Activated T-cell treated with anti-CD3 and anti-CD28 coated beads, Interleukin-2, amount 50 U/mL, for 48 hours (primary cell): ENCODE data around the gene U2SURP.
"Not testable (repeated sequence)": the region's sequence is repeated elsewhere in the genome, so short reads cannot be mapped to it uniquely, and the experiment has no call there.

Experiments used
- DNase-seq, 2 experiments: peaks; one replicate each; pipeline ENCODE4 v3.0.0-alpha.2; 2020

The U2SURP gene

DNA sequence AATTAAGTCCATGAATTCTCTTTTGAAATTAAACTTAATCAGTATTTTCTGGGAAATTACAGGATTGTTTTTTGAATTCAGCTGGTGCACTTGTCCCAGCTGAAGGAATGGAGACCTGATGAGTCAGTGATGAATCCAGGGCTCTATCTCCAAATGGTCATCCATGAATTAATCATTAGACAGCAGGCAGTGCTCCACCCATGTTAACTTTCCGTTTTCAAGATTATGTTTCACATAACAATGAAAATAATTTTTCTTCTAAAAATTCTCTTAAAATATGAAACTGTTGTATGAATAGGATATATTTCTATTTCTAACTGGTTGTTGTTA lies 24.0 kb upstream of the U2SURP start:
- no peak for DNase-seq

DNA sequence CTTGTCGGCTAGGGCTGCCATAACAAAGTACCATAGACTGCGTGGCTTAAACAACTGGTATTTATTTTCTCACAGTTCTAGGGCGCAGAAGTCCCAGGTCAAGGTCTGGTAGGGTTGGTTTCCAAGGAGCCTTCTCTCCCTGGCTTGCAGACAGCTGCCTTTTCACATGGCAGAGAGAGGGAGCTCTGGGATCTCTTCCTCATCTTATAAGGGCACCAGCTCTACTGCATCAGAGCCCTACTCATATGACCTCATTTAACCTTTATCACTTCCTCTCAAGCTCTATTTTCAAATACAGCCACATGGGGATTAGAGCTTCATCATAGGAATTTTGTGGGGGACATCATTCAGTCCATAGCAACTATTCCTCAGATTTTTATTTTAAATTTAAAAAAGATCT lies 20.3 kb upstream of the U2SURP start:
- no peak for DNase-seq

- no peak for DNase-seq
These were observed 19.2 kb upstream of the U2SURP start for GRCh38 chr3:142982038-142982773.

DNA sequence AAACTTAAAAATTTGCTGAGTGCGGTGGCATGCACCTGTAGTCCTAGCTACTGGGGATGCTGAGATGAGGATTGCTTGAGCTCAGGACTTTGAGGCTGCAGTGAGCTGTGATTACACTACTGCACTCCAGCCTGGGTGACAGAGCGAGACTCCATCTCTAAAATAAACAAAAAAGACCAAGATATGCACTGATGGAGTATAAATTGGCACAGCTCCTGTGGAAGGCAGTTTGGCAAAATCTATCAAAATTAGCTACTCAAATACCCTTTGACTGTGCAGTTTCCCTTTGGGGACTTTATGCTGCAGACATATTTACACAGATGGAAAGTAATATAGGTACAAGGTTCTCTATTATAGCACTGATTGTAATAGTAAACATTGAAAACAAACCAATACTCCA lies 18.1 kb upstream of the U2SURP start:
- DNase-seq: no peak

DNA sequence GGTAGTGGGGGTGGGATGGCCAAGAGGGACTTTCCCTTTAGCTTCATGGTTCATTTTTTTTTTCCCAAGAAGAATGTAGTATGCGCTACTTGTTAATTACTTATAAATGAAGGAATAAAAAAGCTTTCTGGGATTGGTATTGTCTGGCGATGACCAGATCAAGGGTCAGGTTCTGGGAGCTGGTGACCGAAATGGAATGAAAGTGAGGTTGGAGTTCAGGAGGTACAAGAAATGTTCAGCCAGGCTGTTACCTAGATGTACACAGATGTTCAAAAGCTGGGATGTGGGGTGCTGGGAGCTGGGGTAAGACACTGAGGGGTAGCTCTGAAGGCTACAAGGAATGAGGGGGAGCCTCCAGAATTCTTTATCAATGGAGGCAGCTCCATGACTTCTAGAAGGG lies 17.1 kb upstream of the U2SURP start:
- no peak for DNase-seq

GRCh38 chr3:142987080-142987700 lies 14.2 kb upstream of the U2SURP start:
- no peak for DNase-seq

GRCh38 chr3:142987707-142988106 lies 13.7 kb upstream of the U2SURP start:
- no peak for DNase-seq

DNA sequence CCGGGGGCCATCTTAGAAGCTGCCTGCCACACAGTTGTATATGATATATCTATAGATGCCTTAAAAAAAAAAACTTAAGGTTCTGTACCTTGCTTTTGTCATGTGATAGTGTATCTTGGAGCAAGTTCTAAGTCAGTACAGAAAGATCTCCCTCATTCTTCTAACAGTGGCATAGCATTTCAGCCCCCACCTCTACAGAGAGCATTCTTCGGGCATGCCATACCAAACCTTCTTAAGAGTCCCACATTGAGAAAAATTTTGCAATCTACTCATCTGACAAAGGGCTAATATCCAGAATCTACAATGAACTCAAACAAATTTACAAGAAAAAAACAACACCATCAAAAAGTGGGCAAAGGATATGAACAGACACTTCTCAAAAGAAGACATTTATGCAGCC lies 13.1 kb upstream of the U2SURP start:
- not testable (repeated sequence) for DNase-seq

- not testable (repeated sequence) for DNase-seq
These were observed 12.5 kb upstream of the U2SURP start for GRCh38 chr3:142988826-142989225.

- no peak for DNase-seq
These were observed 10.6 kb upstream of the U2SURP start for GRCh38 chr3:142990721-142991120.

DNA sequence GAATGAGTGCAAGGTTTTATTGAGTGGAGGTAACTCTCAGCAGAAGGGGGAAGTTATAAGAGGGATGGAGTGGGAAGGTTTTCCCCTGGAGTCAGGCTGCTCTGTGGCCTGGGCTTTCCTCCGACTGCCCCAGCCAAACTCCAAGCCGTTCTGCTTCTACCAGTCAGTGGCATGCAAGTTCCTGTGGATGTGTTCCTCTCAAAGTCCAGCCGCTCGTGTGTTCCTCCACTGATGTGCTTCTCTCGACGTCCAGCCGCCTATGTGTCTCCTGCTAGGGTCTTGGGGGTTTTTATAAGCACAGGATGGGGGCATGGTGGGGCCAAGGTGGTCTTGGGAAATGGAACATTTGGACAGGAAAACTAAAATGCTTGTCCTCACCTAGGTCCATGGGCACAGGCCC lies 9.0 kb upstream of the U2SURP start:
- no peak for DNase-seq

DNA sequence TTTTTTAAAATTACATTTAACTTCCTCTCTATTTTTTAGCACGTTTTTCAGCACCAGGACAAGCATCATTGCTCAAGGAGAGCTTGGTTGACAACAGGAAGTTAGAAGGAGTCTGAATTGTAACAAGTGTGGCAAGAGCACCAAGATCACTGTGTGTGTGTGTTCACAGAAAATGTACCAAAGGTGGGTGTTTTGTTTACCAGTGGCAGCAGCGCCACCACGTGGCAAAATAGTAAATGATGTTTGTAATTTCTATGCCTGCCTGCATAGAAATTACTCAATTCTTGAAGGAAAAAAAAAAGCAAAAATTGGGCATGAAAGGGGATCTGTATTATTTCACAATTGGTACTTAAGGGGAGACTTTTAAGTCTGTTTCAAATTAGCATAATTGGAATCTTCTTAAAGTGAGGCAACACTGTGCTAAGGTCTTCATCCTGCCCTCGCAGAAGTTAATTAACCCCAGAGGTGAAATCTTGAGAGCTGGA lies 7.4 kb upstream of the U2SURP start:
- peak; percentile 71 to 72 for DNase-seq

- DNase-seq: no peak
These were observed 4.0 kb upstream of the U2SURP start for GRCh38 chr3:142997330-142997729.

GRCh38 chr3:142998439-142998838 lies 2.9 kb upstream of the U2SURP start:
- DNase-seq: no peak

GRCh38 chr3:142999881-143000280 lies 1.5 kb upstream of the U2SURP start:
- DNase-seq: no peak

DNA sequence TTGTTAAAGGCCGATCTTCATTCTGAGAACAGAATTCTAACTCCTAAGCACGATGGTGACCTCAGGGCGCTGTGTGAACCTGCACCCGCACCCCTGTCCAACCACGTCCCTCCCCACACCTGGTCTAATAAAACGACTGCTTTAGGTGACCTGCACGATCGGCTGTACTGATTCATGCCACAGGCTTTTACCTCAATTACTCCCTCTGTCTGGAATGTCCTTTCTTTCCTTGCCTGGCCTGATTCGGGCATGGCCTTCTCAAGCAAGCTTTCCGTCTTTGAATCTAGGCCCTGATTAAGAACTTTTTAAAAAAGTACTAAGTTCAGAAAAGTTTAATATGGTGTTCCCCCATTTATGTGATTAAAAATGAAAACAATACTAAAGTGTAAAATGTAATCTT lies 842 bp upstream of the U2SURP start:
- no peak for DNase-seq

DNA sequence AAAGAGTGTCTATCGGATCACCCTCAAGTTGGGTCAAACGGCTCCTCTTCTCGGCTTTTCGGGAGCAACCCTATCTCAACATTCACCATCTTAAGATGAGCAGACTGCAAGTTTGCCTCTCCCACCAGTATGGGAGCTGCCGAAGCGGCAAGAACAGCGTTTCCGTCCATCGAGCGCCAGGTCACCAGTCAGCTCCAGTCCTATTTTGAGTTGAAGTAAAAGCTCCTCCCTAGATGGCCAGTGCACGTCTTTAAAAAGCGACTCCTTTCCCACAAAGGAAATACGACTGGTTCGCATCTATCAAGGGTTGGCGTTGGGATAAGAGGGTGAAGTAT lies 369 bp upstream of the U2SURP start:
- no peak for DNase-seq

DNA sequence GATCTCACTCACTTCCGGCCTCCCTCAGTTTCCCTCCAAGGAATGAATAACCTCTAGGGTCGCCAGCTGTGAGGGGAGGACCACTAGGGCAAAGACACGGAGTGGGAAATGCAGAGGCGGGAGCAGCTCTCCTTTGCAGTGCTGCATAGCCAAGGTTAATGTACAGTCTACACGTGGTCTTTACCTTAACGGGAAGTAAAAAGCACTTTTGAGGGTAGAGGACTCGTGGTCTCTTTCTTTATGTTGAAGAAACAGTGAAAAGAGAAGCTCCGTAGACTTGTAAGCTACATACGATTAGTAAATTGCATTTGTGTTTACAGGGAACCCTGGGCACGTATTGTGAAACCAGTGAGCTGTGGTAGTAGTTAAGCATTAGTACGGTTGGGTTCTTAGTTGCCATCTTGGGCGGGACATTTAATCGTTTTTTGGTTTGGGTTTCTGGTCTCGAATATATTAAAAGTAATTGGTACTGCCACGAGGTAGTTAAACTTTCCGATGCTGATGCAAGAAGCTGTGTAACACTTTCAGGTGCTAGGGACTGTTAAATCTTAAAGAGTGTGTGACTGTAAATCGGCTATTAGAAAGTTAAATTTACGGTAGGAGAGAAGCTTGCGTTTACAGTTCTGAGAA lies 828 bp downstream of the U2SURP start:
- DNase-seq: no peak

DNA sequence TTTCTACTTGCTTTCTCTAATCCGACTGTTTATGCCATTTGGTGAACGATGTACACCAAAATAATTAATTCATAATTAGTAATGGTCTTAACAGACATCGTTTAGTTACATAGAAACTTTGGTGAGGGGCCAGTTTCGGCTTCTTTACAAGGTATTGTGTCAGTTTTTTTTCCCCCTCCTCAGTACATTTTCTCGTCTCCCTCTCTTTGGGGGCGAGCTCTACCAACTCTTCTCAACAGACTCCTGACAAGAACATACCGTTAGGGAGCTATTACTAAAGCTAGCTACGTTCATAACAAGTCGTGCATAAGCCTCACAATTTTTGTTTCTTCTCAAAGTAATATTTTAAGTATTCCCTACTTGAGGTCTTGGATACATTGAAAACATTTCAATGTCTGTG lies 1.4 kb downstream of the U2SURP start:
- no peak for DNase-seq

GRCh38 chr3:143004823-143005222 lies 3.5 kb downstream of the U2SURP start:
- DNase-seq: no peak

DNA sequence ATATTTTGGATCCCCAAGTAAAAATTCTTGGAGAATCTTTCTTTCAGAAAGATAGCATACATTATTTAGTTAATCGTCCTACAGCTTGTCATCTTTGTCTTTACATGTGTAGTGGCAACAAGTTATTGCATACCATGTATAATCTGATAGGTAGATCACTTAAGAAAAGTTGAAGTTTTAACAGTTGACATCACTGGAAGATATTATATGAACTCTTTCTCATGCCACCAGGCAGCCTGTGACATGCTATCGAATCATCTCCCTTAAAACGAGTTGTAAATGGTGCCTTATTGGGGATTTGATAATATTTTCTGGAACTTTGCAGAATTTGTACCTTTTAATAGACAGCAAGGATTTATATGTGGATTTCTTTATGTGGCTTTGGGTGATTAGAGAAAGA lies 8.7 kb downstream of the U2SURP start:
- no peak for DNase-seq

- no peak for DNase-seq
These were observed 10.3 kb downstream of the U2SURP start for GRCh38 chr3:143011705-143012104.

DNA sequence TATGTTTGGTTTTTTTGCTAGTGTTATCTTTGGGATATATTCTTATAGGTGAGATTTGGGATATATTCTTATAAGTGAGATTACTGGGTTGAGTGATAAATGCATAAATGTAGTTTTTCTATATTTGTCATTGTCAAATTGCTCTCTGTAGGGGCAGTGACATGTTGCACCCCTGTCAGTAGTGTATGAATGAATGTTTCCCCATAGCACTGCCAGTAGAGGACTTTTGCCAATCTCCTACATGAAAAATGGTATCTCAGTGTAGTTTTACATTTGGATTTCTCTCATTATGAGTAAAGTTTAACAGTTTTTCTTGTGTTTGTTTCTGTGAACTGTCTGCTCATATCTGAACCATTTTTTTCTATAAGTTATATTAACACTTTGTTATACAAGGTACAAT lies 13.6 kb downstream of the U2SURP start:
- DNase-seq: no peak

- no peak for DNase-seq
These were observed 15.1 kb downstream of the U2SURP start for GRCh38 chr3:143016321-143016972.
